Lower leg skin (tissue), 4 donors: ENCODE data around the gene CIART. TPM values are rescaled to one million over a fixed set of nuclear protein-coding genes. Genes with fewer than 3 reads are reported as not detected.

ENCODE experiments used
- DNase-seq, 2 donors: peaks; one replicate each; pipeline ENCODE4 v3.0.0-alpha.2; 2019; ENCODE audit warnings: low spot score in 2 of 2
- H3K4me3 ChIP-seq: fragments of 200-600 bp; sonication (generic); 2 replicates; pipeline ENCODE4 v1.5.1; 2017; ENCODE audit warnings: mild to moderate bottlenecking, low read depth; ENCODE audit not compliant: poor library complexity, severe bottlenecking
- POLR2A ChIP-seq, 2 donors: fragments of 450-650 bp; IDR thresholded peaks; one replicate each; pipeline ENCODE4 v1.6.1; 2016 to 2017; ENCODE audit warnings: antibody characterized with exemption in 2 of 2, mild to moderate bottlenecking in 1 of 2, moderate library complexity in 1 of 2
- WGBS, 2 donors: methylation state at CpG; one replicate each; pipeline ENCODE4 v1.1.5; 2018; 5-methylcytosine and 5-hydroxymethylcytosine counted together
- intact Hi-C: fragments of 100-400 bp; cut with DNase I; formaldehyde crosslinking; loops from one replicate; pipeline ENCODE4 v1.15.0; 2023; ENCODE audit warnings: low total_unique reads
- total RNA-seq, 4 donors: library from RNA; depleted of rRNA; stranded (reverse); fragments of >200 nt; gene quantifications; one replicate each; pipeline ENCODE4 v1.1.0, GENCODE V29; 2016
- TF ChIP-seq, protein P1 (sequence below), 3 donors: fragments of 450-650 bp; IDR thresholded peaks; one replicate each; pipeline ENCODE4 v1.5.1; 2016; ENCODE audit warnings: antibody characterized with exemption in 3 of 3, mild to moderate bottlenecking in 3 of 3, moderate library complexity in 2 of 3

Gene CIART
- total RNA-seq, 4 donors from 2014 or later, result 16.1 to 34.8 (median 23.4) TPM

DNA sequence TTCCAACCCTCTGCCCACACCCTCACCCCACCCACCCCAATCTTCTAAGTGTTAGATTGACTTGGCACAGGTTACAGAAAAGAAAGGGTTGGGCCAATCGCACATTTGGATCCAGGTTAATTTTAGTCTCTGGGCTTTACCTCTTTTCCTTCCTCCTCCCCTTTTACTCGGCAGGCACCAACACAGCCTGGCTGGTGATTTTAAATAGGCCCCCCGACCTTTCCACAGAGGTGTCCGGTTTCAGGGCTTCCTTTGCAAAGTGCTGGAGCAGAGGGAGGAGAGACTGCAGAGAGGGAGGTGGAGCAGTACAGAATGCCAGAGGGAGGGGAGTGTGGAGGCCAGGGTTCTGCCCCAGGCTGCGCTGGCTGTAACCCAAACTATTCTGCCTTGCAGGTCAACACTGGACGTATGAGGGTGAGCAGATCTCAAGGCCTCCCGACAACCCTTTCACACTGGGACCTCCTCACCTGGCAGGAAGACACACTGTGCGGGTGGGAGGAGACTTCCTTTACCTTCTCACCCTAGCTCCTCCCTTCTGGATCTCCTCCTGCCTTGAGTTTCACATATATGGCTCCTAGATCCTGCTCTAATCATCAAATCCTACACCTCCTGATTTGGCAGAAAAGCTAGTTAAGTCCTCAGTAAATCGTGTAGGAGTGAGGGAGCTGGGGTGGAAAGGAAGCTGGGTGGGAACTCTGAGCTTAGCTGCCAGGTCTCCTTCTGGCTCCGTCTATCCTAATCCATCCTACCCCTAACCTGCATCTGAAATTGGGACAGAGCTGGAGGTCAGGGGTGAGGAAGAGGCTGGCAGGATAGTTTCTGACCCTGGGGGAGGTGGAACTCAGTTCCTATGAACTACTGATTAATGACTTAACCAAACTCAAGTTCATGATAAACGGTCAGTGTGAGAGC is 22.3 kb upstream of the CIART start:
- no peak for DNase-seq
- 15 to 23% methylated on average over 11 of the region's 11 CpGs for WGBS, 2 donors
- no peak overlapping the region for H3K4me3 ChIP-seq
- TF ChIP-seq, protein P1, sequence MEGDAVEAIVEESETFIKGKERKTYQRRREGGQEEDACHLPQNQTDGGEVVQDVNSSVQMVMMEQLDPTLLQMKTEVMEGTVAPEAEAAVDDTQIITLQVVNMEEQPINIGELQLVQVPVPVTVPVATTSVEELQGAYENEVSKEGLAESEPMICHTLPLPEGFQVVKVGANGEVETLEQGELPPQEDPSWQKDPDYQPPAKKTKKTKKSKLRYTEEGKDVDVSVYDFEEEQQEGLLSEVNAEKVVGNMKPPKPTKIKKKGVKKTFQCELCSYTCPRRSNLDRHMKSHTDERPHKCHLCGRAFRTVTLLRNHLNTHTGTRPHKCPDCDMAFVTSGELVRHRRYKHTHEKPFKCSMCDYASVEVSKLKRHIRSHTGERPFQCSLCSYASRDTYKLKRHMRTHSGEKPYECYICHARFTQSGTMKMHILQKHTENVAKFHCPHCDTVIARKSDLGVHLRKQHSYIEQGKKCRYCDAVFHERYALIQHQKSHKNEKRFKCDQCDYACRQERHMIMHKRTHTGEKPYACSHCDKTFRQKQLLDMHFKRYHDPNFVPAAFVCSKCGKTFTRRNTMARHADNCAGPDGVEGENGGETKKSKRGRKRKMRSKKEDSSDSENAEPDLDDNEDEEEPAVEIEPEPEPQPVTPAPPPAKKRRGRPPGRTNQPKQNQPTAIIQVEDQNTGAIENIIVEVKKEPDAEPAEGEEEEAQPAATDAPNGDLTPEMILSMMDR (IDR thresholded peaks at IDR 0.05), result no peak
- intact Hi-C loops, result no loop called here

DNA sequence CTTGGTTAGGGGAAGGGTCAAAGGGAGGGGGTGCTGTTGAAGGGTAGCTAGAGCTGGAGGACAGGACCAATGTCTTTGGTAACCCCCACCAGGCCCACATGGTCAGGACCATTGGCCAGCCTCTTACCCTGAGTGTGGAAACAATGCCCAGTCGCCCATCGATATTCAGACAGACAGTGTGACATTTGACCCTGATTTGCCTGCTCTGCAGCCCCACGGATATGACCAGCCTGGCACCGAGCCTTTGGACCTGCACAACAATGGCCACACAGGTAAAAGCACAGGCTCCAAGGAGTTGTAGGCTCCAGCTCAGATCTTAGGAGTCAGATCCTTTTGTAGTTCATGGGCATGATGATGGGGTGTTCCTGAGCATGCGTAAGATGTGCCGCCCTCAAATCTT is 21.0 kb upstream of the CIART start:
- no peak overlapping the region for H3K4me3 ChIP-seq
- TF ChIP-seq, protein P1 (IDR thresholded peaks at IDR 0.05), result no peak
- TF ChIP-seq POLR2A (IDR thresholded peaks at IDR 0.05), result no peak
- WGBS, 2 donors, result 86 to 90% methylated on average over 6 of the region's 6 CpGs
- intact Hi-C loops, result no loop called here
- DNase-seq, result no peak

DNA sequence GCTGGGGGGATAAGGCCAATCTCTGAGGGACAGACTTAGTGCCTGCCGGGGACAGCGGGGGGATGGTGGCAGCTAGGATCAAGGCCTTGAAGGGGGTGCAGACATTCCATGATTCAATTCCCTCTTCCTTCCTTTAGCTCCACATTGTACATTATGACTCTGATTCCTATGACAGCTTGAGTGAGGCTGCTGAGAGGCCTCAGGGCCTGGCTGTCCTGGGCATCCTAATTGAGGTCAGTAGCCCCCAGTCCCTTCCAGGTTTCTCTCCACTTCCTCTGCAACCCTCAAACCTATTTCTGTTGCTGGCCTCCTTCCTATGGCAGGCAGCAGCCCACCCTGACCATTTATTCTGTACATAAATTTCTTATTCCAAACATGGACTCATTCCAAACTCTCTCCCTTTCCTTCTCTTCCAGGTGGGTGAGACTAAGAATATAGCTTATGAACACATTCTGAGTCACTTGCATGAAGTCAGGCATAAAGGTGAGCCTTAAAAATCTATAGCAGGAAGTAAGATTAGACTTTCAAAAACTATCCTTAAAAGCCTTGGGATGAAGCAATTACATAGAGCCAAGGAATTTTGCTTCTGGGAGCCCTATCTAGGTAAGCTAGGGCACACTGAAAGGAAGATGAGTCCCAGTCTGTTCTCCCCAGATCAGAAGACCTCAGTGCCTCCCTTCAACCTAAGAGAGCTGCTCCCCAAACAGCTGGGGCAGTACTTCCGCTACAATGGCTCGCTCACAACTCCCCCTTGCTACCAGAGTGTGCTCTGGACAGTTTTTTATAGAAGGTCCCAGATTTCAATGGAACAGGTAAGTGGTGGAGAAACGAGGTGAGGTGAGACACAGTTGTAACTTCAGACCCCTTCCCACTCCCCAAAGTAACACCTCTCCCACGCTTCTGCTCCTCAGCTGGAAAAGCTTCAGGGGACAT is 19.7 kb upstream of the CIART start:
- TF ChIP-seq, protein P1 (IDR thresholded peaks at IDR 0.05), result no peak
- TF ChIP-seq POLR2A (IDR thresholded peaks at IDR 0.05), result no peak
- H3K4me3 ChIP-seq, result no peak overlapping the region
- WGBS, 2 donors, result 77 to 85% methylated on average over 6 of the region's 6 CpGs
- intact Hi-C loops, result no loop called here
- DNase-seq, result no peak

DNA sequence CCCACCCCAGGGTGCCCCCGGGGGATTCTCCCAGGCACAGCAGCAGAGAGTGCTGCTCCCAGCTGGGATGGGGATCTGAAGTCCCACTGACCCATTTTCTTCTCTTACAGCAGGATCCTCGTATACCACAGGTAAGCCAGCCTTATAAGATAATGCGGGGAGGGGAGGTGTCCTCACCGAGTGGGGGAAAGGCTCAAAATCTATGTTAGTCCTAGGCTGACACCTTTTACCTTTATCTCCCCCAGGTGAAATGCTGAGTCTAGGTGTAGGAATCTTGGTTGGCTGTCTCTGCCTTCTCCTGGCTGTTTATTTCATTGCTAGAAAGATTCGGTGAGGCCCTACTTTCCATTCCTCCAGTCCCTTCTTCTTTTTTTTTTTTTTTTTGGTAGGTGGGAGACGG is 18.8 kb upstream of the CIART start:
- no peak for TF ChIP-seq POLR2A (IDR thresholded peaks at IDR 0.05)
- TF ChIP-seq, protein P1 (IDR thresholded peaks at IDR 0.05), result no peak
- no peak overlapping the region for H3K4me3 ChIP-seq
- 85% methylated on average over 6 of the region's 6 CpGs for WGBS, 2 donors
- no peak for DNase-seq
- intact Hi-C loops, result no loop called here

DNA sequence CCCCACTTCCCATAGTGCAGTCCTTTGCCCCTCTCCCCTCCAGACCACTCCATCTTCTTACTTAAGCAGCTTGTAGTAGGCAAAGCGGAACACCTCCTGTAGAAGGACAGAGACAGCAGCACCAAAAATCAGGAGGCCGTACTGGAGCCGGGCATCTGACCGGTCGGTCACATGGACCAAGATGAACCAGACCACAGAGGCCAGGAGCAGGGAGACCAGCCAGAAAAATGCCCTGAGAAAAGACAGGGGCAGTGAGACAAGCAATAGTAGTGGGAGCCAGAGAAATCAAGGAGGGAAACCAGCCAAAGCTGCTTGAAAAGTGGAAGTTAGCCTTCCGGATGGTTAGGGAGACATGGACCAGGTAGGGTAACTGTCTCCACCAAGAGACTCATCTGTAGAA is 14.5 kb upstream of the CIART start:
- no peak for TF ChIP-seq POLR2A (IDR thresholded peaks at IDR 0.05)
- TF ChIP-seq, protein P1 (IDR thresholded peaks at IDR 0.05), result no peak
- H3K4me3 ChIP-seq, result peak overlapping the region; percentile 99
- DNase-seq, result no peak
- intact Hi-C loops, result no loop called here
- WGBS, 2 donors, result 31 to 39% methylated on average over 6 of the region's 6 CpGs
